Body of pancreas (tissue), 4 donors: Measurements from ENCODE around the gene ZNF785.

Source experiments
- CTCF ChIP-seq, 7 experiments: fragments of 450-650 bp in 4 of 7; fragments of 200-600 bp in 3 of 7; sonication (generic) in 3 of 7; IDR thresholded peaks; one replicate each; pipeline ENCODE4 v1.5.1; 2016 to 2019; ENCODE audit warnings: antibody characterized with exemption in 7 of 7
- POLR2A ChIP-seq, 3 donors: fragments of 450-650 bp; IDR thresholded peaks; one replicate each; pipeline ENCODE4 v1.6.1; 2016; ENCODE audit warnings: antibody characterized with exemption in 3 of 3, mild to moderate bottlenecking in 2 of 3

- no peak for TF ChIP-seq CTCF (IDR thresholded peaks at IDR 0.05)
- no peak for TF ChIP-seq POLR2A (IDR thresholded peaks at IDR 0.05)
Observed at GRCh38 chr16:30569281-30569680, 16.2 kb downstream of the ZNF785 start.
